ENCODE results near the gene GABPA. TPM values are rescaled to one million over a fixed set of nuclear protein-coding genes. Genes with fewer than 3 reads are reported as not detected.

The GABPA gene
- total and polyA plus RNA-seq, 2 of the 13 experiments (the other 11 are each of a cell fraction or from before 2014, with no cell fraction given) = 7.4 to 13.2 TPM

- TF ChIP-seq ZBED4 (CRISPR knock-in tag; IDR thresholded peaks at IDR 0.05; ENCODE audit: borderline replicate concordance) (0 out of 2 replicates have a peak, but pooled peaks have one; percentile 13), MEIS2 (CRISPR knock-in tag; IDR thresholded peaks at IDR 0.05) (peak; percentile 38; the same call in 1 of the 2 replicates), ZNF670 (CRISPR knock-in tag; IDR thresholded peaks at IDR 0.05; ENCODE audit: borderline replicate concordance) (no peak), ZFYVE20 (CRISPR knock-in tag; IDR thresholded peaks at IDR 0.05; ENCODE audit: borderline replicate concordance, low read depth) (no peak), MTF2 (CRISPR knock-in tag; IDR thresholded peaks at IDR 0.05; ENCODE audit: borderline replicate concordance) (no peak), MXD1 (CRISPR knock-in tag; IDR thresholded peaks at IDR 0.05) (no peak), MTERF4 (CRISPR knock-in tag; IDR thresholded peaks at IDR 0.05) (no peak), ATF6 (CRISPR knock-in tag; conservative IDR thresholded peaks at IDR 0.05) (no peak), ZNF557 (CRISPR knock-in tag; IDR thresholded peaks at IDR 0.05) (no peak), KLF13 (CRISPR knock-in tag; IDR thresholded peaks at IDR 0.05) (no peak), TBX3 (IDR thresholded peaks at IDR 0.05; ENCODE audit: borderline replicate concordance) (0 out of 2 replicates have a peak, but pooled peaks have one; percentile 22), ZNF547 (CRISPR knock-in tag; IDR thresholded peaks at IDR 0.05) (no peak), HMGA1 (CRISPR knock-in tag; conservative IDR thresholded peaks at IDR 0.05) (no peak), SIX4 (CRISPR knock-in tag; IDR thresholded peaks at IDR 0.05) (0 out of 2 replicates have a peak, but pooled peaks have one; percentile 31), ZSCAN29 (CRISPR knock-in tag; conservative IDR thresholded peaks at IDR 0.05) (peak; percentile 35; the same call in 1 of the 2 replicates), PREB (CRISPR knock-in tag; IDR thresholded peaks at IDR 0.05) (no peak), ZNF207 (IDR thresholded peaks at IDR 0.05; ENCODE audit: borderline replicate concordance) (no peak), ATF7-NPFF (CRISPR knock-in tag; IDR thresholded peaks at IDR 0.05; ENCODE audit: low read depth) (no peak; the same call in 1 of the 2 replicates), ARNT2 (CRISPR knock-in tag; IDR thresholded peaks at IDR 0.05; ENCODE audit: low read depth) (0 out of 2 replicates have a peak, but pooled peaks have one; percentile 48), ZNF839 (CRISPR knock-in tag; IDR thresholded peaks at IDR 0.05; ENCODE audit: borderline replicate concordance) (no peak), HNRNPLL (IDR thresholded peaks at IDR 0.05; ENCODE audit: low read depth, low read length, poor library complexity, severe bottlenecking) (peak; percentile 63)
Observed at GRCh38 chr21:25734904-25735645, at the start of gene GABPA, which contains the start of gene ATP5PF (continued).
